Mesothelial cell of epicardium (in vitro differentiated cells): ENCODE data around the gene DMXL1. TPM values are rescaled to one million over a fixed set of nuclear protein-coding genes. Genes with fewer than 3 reads are reported as not detected.

Source experiments
- DNase-seq, 2 experiments: peaks; one replicate each; pipeline ENCODE4 v3.0.0; 2021; ENCODE audit warnings: low spot score in 2 of 2; ENCODE audit not compliant: unreplicated experiment in 2 of 2
- H3K27ac Mint-ChIP-seq: 2 replicates; pipeline ENCODE4 v1.8.0; 2021; ENCODE audit warnings: mixed read lengths
- H3K27me3 Mint-ChIP-seq: 2 replicates; pipeline ENCODE4 v1.8.0; 2021; ENCODE audit warnings: low read depth, mixed read lengths
- H3K36me3 Mint-ChIP-seq: 2 replicates; pipeline ENCODE4 v1.8.0; 2021; ENCODE audit warnings: mixed read lengths
- H3K4me1 Mint-ChIP-seq: 2 replicates; pipeline ENCODE4 v1.8.0; 2021; ENCODE audit warnings: mixed read lengths
- H3K4me3 Mint-ChIP-seq: 2 replicates; pipeline ENCODE4 v1.8.0; 2021; ENCODE audit warnings: mild to moderate bottlenecking, moderate library complexity, mixed read lengths
- H3K9me3 Mint-ChIP-seq: 2 replicates; pipeline ENCODE4 v1.8.0; 2021; ENCODE audit warnings: mixed read lengths
- CTCF ChIP-seq: fragments of 200-600 bp; sonication (generic); IDR thresholded peaks from one replicate; pipeline ENCODE4 v1.5.0; 2021; ENCODE audit warnings: antibody characterized with exemption; ENCODE audit not compliant: unreplicated experiment
- total RNA-seq: library from RNA; stranded (reverse); gene quantifications from 3 replicates; pipeline ENCODE4 v1.2.1, GENCODE V29; 2021

Gene DMXL1
- total RNA-seq, 1 donor from 2014 or later, result 74.9 TPM

- Mint-ChIP-seq H3K4me3 (no peak overlapping the region), H3K27ac (peak overlapping the region; percentile 66), H3K27me3 (no peaks in the 10 kb centered on the region), H3K4me1 (no peaks in the 10 kb centered on the region), H3K36me3 (peaks cover 28% of the 10 kb centered on the region), H3K9me3 (no peaks in the 10 kb centered on the region)
- DNase-seq, result no peak
- TF ChIP-seq CTCF, result no peak
These were observed 173.0 kb downstream of the DMXL1 start for GRCh38 chr5:119243888-119244287.

GRCh38 chr5:119250946-119251901 is 180.3 kb downstream of the DMXL1 start:
- Mint-ChIP-seq H3K4me1 (peaks cover 2% of the 10 kb centered on the region), H3K9me3 (peaks cover 22% of the 10 kb centered on the region), H3K27me3 (no peaks in the 10 kb centered on the region), H3K4me3 (no peak overlapping the region), H3K27ac (no peak overlapping the region), H3K36me3 (peaks cover 39% of the 10 kb centered on the region)
- TF ChIP-seq CTCF, result no peak
- no peak for DNase-seq

- Mint-ChIP-seq H3K4me1 (peaks cover 2% of the 10 kb centered on the region), H3K27ac (no peak overlapping the region), H3K9me3 (peaks cover 57% of the 10 kb centered on the region), H3K36me3 (peaks cover 50% of the 10 kb centered on the region), H3K4me3 (no peak overlapping the region), H3K27me3 (no peaks in the 10 kb centered on the region)
- no peak for TF ChIP-seq CTCF
- no peak for DNase-seq
These were observed 184.9 kb downstream of the DMXL1 start for GRCh38 chr5:119255571-119256356.

- Mint-ChIP-seq H3K27ac (no peak overlapping the region), H3K27me3 (no peaks in the 10 kb centered on the region), H3K9me3 (peaks cover 64% of the 10 kb centered on the region), H3K4me3 (no peak overlapping the region), H3K36me3 (peaks cover 38% of the 10 kb centered on the region), H3K4me1 (peaks cover 2% of the 10 kb centered on the region)
- TF ChIP-seq CTCF, result no peak
- no peak for DNase-seq
These were observed 186.7 kb downstream of the DMXL1 start for GRCh38 chr5:119257613-119258012.

DNA sequence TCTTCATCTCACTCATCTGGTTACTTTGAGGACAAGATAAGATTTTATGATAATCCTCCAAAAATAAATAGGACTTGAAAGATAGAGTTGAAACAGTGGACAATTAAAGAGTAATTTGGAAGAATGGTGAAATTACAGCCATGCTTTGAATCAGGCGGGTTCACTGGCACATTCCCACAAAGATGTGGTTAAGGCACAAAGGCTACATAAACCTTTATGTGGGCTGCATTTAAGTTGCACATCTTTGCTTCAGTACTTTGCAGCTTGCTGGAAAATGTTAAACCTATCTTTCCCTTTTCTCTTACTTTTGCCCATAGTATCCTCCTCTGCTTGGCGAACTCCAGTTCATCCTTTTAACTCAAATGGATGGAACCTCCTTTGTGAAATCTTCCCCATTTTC is 192.8 kb downstream of the DMXL1 start:
- TF ChIP-seq CTCF, result no peak
- Mint-ChIP-seq H3K36me3 (peaks cover 6% of the 10 kb centered on the region), H3K4me3 (no peak overlapping the region), H3K4me1 (peaks cover 23% of the 10 kb centered on the region), H3K27me3 (no peaks in the 10 kb centered on the region), H3K9me3 (peaks cover 28% of the 10 kb centered on the region), H3K27ac (peak overlapping the region; percentile 78)
- no peak for DNase-seq
